ENCODE results near the gene YIPF7.

YIPF7 gene

DNA sequence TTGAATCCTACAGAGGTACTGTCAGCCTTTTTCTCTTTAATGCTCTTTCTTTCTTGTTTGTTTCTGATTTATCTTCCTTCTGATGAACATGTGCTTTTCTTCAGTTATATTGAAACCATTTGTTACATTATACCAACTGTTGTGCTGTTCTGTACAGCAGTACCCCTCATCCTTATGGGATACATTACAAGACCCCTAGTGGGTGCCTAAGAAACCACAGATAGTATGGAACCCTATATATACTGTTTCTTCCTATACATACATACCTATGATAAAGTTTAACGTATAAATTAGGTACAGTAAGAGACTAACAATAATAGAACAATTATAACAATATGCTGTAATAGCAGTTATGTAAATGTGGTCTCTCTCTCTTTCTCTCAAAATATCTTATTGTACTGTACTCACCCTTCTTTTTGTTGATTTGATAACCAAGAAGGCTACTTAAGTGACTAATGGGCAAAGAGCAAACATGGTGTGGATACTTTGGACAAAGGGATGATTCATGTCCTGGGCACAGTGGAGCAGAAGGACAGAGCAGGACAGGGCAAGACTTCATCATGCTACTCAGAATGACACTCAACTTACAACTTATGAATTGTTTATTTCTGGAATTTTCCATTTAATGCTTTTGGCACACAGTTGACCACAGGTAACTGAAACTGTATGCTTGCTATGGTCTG lies 10.7 kb upstream of the YIPF7 start:
- TF ChIP-seq GATA2 (IDR thresholded peaks at IDR 0.05; ENCODE audit: low read depth, low read length) (no peak), GATA3 (IDR thresholded peaks at IDR 0.05; ENCODE audit: low read depth, low read length) (no peak)

DNA sequence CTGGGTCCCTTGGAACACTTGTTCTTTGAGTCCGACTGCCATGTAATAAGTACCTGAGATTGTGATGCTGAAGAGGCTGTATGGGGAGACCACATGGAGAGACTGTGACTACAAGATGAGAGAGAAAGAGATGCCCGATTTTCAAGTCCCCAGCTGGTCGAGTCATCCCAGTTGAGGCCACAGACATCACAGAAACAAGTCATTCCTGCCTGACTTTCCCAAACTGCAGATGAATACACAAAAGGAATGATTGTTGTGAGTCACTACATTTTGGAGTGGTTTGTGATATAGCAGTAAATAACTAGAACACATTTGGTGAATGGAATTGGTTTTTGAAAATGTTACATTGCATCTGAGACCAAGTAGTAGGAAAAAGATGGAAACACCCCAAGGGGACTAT lies 9.0 kb upstream of the YIPF7 start:
- TF ChIP-seq GATA3 (IDR thresholded peaks at IDR 0.05; ENCODE audit: low read depth, low read length) (no peak), GATA2 (IDR thresholded peaks at IDR 0.05; ENCODE audit: low read depth, low read length) (no peak)

DNA sequence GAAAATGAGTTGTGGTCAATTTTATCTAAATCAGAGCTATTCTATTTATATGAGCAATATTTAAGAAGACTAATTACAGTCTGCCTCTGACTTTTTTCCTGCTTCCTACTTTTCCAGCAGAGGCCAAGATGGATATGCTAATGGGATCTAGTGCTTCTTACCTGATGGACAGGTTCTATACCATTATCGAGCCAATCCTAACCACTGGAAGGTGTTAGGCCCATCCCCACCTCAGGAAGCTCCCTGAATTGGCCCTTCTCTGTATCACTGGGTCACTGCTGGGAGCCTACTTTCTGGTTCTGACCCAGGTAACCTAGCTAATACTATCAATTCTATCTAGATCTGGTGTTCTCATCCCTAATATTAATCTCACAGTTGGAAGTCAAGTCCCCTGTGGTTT lies 577 bp upstream of the YIPF7 start:
- TF ChIP-seq GATA2 (IDR thresholded peaks at IDR 0.05; ENCODE audit: low read depth, low read length) (no peak), GATA3 (IDR thresholded peaks at IDR 0.05; ENCODE audit: low read depth, low read length) (no peak)

DNA sequence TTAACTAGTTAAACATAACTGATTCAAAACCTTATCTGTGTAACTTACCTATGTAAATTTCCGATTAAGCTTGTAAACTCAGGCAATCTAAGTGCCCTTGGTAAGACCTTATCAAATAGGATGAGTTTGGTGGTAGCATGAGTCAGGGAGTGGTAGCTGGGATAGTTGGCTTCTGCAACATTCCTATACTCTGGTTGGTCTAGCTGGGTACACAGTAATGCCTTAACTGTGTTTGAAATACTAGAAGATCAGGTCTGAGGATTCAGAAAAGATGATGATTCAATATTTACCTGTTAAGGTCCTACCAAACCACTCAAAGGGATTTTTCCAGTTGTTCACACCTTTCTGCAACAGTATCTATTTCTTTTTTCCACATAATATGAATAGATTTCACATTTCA lies 5.3 kb downstream of the YIPF7 start:
- TF ChIP-seq GATA3 (IDR thresholded peaks at IDR 0.05; ENCODE audit: low read depth, low read length) (no peak), GATA2 (IDR thresholded peaks at IDR 0.05; ENCODE audit: low read depth, low read length) (no peak)

DNA sequence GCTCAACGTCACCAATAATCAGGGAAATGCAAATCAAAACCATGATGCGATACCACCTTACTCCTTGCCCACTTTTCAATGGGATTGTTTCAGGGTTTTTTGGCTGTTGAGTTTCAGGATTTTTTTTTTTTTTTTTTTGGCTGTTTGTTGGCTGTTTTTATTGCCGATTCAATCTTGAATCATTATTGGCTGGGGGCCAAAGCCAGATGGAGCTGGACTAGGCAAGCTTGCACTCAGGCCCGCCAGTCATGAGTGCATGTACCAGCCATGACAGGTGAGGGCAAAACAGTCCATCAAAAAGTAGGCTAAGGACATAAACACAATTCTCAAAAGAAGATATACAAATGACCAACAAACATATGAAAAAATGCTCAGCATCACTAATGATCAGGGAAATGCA lies 13.3 kb downstream of the YIPF7 start:
- TF ChIP-seq GATA3 (IDR thresholded peaks at IDR 0.05; ENCODE audit: low read depth, low read length) (no peak), GATA2 (IDR thresholded peaks at IDR 0.05; ENCODE audit: low read depth, low read length) (no peak)

DNA sequence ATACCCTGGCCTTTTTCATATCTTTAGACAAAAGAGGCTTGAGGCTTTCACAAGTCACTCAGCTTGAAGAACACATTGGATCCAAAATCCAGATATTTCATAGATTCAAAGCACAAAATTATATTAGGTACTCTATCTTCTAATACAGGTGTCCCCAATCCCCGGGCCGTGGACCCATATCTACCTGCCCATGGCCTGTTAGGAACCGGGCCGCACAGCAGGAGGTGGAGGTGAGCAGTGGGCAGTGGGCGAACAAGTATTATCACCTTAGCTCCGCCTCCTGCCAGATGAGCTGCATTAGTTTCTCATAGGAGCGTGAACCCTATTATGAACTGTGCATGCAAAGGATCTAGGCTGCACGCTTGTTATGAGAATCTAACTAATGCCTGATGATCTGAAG lies 18.7 kb downstream of the YIPF7 start:
- no peak for TF ChIP-seq GATA2 (IDR thresholded peaks at IDR 0.05; ENCODE audit: low read depth, low read length)

DNA sequence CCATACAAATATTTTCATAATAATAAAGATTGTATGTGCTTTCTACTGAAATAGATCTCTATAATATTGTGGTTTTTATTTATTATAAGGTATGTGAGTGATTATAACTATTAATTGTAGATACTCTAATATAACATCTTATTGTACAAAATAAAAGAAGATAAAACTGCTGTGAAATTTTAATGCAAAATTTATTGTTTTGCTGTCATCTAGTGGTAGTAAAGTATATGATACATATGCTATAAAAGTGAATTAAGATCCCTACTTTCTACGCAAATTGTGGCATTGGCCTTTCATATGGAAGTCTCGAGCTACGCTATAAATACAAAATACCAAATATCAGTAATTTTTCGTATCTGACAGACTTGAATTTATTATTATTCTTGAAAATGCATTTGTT lies 19.3 kb downstream of the YIPF7 start:
- TF ChIP-seq GATA3 (IDR thresholded peaks at IDR 0.05; ENCODE audit: low read depth, low read length) (no peak), GATA2 (IDR thresholded peaks at IDR 0.05; ENCODE audit: low read depth, low read length) (no peak)

DNA sequence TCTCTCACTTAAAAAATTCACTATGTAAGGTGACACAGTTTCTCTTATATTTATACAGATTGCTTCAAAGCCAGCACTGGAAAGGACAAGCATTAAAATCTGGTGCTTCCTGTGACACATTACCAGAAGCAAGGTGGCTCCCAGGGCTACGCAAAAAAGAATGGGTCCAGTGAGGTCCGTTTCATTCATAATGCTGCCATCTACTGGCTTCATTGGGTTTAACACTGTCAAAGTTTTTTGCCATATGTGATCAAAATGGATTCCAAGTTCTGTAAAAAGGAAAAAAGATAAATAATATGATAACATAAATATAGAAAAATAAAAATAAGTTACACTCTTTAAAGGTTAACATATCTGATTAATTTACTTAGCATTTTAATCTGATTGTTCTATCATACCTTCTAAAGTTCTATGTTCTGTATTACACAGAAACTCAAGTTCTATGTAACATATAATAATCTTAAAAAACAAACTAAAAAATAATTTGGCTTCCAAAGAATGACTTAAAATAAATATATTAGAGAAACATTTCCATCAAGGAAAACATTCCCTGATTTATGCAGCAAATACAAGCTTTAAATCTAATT lies 22.1 kb downstream of the YIPF7 start:
- no peak for TF ChIP-seq GATA3 (IDR thresholded peaks at IDR 0.05; ENCODE audit: low read depth, low read length)
- TF ChIP-seq GATA2 (IDR thresholded peaks at IDR 0.05; ENCODE audit: low read depth, low read length): no peak

DNA sequence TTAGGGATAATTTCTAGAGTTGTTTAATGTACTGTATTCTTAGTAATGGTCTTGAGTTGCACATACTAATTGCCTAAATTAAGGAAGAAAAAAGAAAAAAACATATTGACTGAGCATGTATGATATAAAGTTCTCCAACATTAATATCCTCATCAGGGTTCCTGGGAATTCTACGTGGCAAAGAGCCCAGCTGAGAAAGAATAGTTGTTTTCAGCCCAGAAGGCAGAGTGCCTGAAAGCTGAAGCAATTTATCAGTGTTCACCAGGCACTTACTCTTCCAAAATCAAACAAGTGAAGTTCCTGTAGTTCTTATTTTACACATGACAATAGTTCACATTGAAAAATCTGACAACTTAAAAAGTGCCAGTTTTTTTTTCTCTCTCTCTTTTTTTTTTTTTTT lies 27.7 kb downstream of the YIPF7 start:
- TF ChIP-seq GATA3 (IDR thresholded peaks at IDR 0.05; ENCODE audit: low read depth, low read length) (no peak), GATA2 (IDR thresholded peaks at IDR 0.05; ENCODE audit: low read depth, low read length) (no peak)

DNA sequence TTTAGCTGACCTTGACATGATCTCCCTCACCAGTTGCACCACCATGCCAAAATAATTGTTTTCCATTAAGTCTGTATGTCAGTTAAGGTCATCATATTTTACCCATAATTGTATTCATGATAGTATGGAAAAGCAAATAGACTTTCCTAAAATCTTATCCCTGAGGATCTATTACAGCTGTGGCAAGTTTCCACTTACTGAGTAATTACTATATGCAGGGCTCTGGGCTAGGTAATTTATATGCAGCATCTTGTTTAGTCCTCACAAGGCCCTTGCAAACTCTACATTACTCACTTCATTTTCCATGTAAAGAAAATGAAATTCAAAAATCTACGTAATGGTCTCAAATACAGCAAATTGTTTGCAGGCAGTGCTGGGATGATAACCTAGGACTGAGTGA lies 34.8 kb downstream of the YIPF7 start:
- TF ChIP-seq GATA2 (IDR thresholded peaks at IDR 0.05; ENCODE audit: low read depth, low read length): no peak
- TF ChIP-seq GATA3 (IDR thresholded peaks at IDR 0.05; ENCODE audit: low read depth, low read length): no peak

DNA sequence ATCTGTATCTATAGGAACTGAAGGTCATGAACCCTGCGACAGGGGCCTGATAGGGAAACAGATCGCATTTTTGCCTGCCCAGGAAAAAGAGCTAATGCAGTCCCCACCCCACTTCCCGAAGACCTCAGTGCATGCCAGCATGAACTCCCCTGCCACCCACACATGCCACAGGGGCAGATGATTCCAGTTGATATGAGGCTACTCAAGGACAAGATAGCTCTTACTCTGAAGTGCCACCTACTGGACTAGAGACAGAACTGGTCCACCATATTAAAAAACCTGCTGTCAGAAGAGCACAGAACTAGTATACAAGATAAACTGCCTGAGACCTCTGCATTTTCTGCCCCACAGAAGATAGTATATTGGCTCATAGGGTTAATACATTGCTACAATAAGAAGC lies 68.0 kb downstream of the YIPF7 start:
- TF ChIP-seq GATA2 (IDR thresholded peaks at IDR 0.05; ENCODE audit: low read depth, low read length): no peak
- TF ChIP-seq GATA3 (IDR thresholded peaks at IDR 0.05; ENCODE audit: low read depth, low read length): no peak

DNA sequence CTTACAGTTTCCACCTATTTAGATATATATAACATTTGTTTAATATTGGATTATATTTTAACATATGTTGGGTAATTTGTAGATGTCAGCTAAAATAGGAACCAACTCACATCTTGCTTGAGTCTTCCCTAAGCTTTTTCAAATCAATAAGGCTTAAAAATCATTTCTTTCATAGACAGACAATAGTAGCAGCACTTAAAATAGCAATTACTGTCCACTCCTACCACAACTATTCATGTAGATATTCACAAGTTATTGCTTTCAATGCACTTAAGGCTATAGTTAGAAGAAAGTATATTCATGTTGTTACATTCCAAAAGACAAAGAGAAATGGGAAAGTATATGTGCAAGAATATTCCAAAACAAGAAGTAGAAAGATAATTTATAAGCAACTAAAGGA lies 71.2 kb downstream of the YIPF7 start:
- TF ChIP-seq GATA3 (IDR thresholded peaks at IDR 0.05; ENCODE audit: low read depth, low read length) (no peak), GATA2 (IDR thresholded peaks at IDR 0.05; ENCODE audit: low read depth, low read length) (no peak)

DNA sequence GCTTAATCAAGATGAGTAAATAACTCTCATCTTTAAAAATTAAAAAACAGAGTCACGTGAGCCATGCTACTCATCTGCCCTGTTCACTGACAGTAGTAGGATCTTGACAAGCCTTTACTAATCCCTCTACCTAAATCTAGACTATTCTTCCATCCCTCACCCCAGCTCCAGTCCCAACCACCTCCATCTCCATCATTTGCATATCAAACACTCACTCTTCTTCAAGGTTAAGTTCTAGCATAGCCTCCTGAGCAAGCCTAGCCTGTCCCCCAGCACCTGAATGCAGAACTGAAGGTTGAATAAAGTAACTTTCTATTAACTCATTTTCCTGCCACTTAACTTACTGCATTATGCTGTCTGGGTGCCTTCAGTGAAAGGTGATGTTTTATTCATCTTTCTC lies 72.5 kb downstream of the YIPF7 start:
- TF ChIP-seq GATA2 (IDR thresholded peaks at IDR 0.05; ENCODE audit: low read depth, low read length) (no peak), GATA3 (IDR thresholded peaks at IDR 0.05; ENCODE audit: low read depth, low read length) (no peak)

Measured in SH-SY5Y (cell line).